GM12865 (cell line): ENCODE results near the gene KBTBD12.

Experiments
- DNase-seq: peaks from one replicate; pipeline ENCODE4 v3.0.0; 2010; ENCODE audit warnings: low read depth
- H3K4me3 ChIP-seq: 2 replicates; pipeline ENCODE4 v1.5.1; 2011; ENCODE audit warnings: mild to moderate bottlenecking, low read depth, low read length, control low read depth
- TF ChIP-seq, protein P1 (sequence below): IDR thresholded peaks from 2 replicates; pipeline ENCODE4 v1.5.1; 2011; ENCODE audit warnings: low read length, control low read depth, low read depth, inconsistent platforms; ENCODE audit not compliant: insufficient read depth; ENCODE audit errors: missing control alignments

The KBTBD12 gene

DNA sequence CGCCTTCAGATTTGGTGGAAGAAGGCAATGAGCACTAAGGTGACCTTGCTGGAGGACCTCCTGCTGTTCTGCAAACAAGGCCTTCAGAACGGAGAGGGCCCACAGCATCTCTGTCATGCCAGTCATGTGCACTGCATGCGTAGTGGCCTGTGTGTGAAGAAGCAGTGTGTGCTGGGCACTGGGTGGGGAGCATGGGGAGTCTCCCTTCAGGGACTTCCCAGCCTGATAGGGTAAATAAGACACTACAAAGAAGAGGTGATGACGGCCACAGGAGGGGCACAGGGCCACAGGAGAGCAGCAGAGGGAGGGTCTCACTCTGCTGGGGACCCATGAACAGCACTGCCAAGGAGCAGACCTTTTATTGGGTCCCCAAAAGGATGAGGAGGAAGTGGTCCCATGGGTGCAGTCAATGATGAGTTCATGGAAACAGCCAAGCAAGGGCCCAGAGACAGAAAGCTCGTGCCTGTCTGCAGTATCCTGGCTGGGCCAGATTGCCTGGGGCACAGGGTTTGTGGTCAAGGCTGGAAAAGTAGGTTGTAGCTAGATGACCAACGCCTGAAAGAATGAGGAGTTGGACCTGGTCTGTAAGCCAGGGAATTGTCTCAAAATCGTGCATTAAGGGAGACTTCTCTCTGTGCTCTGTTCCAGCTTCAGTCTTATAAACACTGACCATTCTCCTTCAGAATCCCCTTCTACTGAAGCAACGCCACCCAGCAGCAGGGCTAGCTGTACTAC, 69.4 kb downstream of the KBTBD12 start:
- TF ChIP-seq, protein P1, sequence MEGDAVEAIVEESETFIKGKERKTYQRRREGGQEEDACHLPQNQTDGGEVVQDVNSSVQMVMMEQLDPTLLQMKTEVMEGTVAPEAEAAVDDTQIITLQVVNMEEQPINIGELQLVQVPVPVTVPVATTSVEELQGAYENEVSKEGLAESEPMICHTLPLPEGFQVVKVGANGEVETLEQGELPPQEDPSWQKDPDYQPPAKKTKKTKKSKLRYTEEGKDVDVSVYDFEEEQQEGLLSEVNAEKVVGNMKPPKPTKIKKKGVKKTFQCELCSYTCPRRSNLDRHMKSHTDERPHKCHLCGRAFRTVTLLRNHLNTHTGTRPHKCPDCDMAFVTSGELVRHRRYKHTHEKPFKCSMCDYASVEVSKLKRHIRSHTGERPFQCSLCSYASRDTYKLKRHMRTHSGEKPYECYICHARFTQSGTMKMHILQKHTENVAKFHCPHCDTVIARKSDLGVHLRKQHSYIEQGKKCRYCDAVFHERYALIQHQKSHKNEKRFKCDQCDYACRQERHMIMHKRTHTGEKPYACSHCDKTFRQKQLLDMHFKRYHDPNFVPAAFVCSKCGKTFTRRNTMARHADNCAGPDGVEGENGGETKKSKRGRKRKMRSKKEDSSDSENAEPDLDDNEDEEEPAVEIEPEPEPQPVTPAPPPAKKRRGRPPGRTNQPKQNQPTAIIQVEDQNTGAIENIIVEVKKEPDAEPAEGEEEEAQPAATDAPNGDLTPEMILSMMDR = no peak
- DNase-seq = no peak
- H3K4me3 ChIP-seq = no peak overlapping the region

DNA sequence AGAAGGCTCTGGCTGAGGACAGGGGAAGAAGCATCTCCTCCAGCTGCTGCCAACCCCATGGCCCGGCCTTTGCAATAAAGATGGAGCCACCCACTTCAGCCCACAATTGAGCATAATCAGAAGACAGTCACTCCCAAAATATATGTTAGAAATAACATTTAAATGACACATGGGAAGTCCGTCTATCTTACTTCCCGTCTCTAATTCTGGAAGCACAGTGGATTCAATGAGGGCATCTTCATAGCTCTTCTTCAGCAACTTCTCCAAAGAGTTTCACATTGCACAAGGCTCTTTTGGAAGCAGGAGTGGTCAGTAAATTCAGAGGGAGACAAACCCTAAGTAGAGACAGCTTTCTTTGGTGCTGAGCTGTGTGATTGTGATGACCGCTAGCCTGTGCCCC, 70.2 kb downstream of the KBTBD12 start:
- TF ChIP-seq, protein P1 = no peak
- H3K4me3 ChIP-seq = no peak overlapping the region
- no peak for DNase-seq

DNA sequence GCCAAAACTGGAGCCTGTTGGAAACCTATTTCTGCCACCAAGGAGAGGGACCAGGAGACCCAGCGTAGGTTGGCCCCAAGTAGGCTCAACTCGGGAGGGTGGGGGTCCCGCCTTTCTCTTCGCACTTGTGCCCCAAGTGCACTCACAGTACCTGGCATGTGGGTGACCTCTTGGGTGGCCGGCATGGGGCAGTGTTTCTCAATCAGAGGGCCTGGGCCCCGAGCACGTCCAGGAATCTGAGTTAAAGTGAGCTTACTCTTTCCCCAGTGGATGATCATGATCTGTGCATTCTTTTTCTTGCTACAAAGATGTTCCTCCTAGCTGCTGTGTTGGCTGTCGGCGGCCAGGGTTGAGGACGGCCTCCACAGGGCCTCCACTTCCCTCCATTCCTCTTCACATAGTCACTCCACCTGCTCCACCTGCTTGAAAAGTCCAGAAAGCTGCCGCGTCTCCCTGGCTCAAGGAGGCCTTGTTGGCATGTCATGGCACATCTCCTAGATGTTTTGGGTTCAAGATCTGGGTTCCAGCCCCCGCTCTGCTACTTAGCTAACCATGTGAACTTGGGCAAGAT, 70.7 kb downstream of the KBTBD12 start:
- no peak for DNase-seq
- TF ChIP-seq, protein P1 = no peak
- no peak overlapping the region for H3K4me3 ChIP-seq

DNA sequence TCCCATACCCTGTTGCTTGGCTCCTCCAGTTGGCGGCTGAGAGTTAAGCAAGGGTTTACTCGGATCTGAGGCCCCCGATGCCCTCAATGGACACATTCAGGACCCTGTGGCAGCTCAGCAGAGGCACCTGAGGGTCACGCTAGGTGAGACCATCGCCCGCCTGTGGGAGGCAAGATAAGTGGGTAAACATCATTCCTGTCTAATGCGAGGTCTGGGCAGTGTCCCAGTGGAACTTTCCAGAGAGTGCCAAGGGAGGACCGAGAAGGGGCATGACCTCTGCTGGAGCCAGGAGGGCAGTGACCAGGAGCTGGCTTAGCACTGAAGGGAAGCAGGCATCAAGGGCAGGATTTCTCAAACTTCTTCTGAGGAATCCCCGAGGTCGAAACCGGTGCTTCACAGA, 71.8 kb downstream of the KBTBD12 start:
- no peak overlapping the region for H3K4me3 ChIP-seq
- TF ChIP-seq, protein P1 = no peak
- no peak for DNase-seq

DNA sequence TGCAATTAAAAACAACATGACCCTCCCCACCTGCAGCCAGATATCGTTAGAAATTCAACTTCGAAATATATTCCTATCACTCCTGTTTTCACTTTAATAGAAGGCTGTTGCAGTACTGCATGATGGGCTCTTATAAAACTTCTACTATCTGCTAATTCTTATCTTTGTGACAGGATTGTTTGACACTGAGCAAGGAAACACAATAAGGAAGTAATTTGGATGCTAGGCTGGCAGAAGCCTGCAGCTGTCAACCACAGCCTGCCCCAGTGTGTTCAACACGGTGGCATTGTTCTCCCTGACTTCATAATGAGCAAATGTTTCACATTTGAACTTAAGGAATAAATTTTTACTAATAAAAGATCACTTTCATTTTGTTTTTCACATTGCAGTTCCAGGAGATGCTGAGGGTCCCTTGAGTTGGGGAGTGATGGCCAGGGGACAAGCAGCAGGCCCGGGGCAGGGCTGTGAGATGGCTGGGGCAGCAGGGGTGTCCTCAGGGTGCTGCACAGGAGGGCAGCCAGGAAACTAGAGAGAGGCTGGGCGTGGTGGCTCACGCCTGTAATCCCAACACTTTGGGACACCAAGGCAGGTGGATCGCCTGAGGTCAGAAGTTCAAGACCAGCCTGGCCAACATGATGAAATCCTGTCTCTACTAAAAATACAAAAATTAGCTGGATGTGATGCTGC, 72.4 kb downstream of the KBTBD12 start:
- H3K4me3 ChIP-seq = no peak overlapping the region
- TF ChIP-seq, protein P1 = no peak
- no peak for DNase-seq

DNA sequence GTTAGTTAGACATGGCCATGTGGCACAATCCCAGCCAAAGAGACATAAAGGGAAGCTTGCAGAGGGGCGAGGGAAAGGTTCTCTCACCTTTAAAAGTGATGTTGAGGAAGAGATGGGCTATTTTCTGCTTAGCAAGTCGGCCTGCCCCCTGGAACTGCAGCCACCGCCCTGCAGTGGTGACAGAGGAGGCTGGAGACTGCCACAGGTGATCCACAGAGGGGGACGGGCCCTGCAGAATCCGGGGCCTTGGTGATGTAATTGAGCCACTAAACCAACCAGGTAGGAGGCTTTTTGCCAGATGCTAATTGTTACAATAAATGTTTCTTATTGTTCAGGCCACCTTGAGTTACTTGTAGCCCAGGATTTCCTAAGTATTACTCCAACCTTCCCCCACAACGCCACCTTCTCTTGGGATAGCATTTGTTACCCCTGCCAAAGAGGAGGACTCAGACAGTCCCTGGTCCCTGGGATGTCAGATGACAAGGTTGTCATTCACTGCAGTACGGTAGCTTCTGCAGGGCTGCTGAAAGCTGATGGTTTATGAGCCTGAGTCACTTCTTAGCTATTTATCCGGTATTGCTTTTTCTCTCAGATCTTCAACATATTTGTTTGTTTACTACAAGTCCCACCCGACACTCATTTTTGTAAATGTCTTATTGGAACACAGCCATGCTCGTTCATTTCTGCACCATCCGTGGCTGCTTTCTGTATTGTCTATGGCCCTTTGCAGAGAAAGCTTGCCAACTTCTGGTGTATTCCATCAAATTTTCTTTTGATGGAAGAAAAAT, 73.9 kb downstream of the KBTBD12 start:
- TF ChIP-seq, protein P1 = no peak
- no peak for DNase-seq
- H3K4me3 ChIP-seq = no peak overlapping the region
